Femur (tissue), 1 donor: ENCODE measurements around the gene GSTK1.
"Not testable (repeated sequence)": the region's sequence is repeated elsewhere in the genome, so short reads cannot be mapped to it uniquely, and the experiment has no call there.

ENCODE experiments used
- DNase-seq: peaks from one replicate; pipeline ENCODE4 v3.0.0-alpha.2; 2017

The GSTK1 gene

DNA sequence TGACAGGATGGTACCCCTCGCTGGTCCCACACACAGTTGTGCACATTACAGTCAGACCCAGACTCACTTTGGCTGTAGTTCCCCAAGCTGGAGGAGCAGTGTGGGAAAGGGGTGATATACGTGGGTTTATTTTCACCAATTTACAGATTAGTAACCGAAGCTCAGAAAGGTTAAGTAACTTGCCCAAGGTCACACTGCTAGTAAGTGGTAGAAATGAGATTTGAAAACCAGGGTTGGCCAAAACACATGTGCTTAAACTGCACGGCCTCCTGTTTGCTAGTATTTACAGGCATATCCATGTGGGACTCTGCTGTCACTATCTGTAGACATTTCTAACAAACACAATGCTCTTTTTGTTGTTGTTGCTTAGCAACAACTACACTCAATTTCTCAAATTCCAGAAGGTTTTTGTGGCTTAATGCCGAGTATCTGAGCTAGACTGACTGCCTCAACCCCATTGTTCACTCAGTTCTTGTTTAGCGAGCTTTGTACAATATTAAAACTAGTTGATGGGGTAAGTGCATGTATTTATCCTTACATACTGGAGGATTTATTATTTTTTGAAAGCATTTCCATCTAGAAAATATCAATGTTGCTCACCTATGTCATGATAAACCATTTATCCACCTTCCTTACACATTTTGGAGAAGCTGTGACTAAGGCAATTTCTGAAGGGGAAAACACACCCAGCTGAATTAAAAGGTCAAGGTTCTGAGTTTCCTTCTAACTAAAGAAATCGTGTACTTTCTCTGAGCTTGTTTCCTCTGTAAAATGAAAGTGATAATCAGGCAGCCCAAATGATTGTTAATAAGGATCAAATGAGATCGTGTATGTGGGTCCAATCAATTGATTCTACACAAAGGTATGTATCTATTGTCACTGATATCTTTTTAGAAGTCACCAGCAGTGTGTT is 16.2 kb downstream of the GSTK1 start:
- no peak for DNase-seq

DNA sequence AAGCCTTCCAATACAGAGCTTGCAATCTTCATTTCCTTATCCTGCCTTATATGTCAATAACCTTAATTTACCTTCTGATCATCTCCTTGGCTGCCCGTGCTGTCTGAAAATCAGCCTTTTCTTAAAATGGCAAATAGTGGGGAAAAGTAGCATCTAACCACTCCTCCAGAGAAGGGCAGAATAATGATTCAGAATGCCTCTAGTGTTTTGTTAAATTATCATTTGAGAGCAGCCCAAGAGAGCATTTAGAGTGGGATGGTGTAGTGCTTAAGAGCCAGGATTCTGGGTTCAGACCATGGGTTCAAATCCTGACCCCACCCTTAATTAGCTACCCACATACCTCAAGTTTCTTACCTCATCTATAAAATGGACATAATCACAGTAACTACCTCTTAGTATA is 16.9 kb downstream of the GSTK1 start:
- DNase-seq: no peak

DNA sequence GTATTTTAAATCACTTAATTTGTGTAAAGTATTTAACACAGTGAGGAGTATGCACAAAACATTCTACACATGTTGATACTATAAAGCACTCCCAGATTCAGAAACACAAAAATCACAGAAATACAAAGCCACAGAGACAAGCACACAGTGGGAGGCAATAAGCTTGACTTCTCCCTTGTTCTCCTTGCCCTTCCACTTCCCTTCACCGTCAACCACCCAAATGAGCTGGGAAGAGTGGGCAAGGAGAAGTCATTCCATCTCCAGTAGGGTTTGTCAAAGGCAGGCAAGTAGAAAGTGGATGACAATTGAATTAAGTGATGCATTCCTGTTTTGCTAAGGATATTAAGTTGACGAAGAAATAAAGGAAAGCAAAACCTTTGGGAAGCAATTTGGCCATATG is 17.3 kb downstream of the GSTK1 start:
- DNase-seq: no peak

GRCh38 chr7:143281529-143281928 is 18.3 kb downstream of the GSTK1 start:
- DNase-seq: no peak

- no peak for DNase-seq
These were observed 18.9 kb downstream of the GSTK1 start for GRCh38 chr7:143282124-143282523.

DNA sequence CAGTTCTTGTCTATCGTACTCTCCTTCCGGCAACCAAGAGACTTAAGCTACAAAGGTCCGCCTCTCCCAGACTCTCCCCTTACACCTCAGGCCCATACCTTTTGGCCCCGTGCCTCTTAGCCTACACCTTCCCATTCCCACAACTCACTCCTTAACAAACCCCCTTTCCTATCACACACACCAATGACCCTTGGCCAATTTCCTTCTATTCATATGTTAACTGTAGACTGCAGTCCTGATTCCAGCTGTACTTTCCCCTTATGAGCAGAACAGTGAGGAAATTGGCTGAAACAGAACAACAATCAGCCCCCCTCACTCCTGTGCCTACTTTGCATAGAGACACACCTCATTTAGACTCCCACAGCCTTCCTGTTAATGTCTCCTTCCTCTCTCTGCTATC is 20.1 kb downstream of the GSTK1 start:
- DNase-seq: no peak

- no peak for DNase-seq
These were observed 21.6 kb downstream of the GSTK1 start, which contains the start of gene TMEM139 for GRCh38 chr7:143284591-143285469. Gene TMEM139, plus strand, starts transcription at chr7:143284958. Its CDS starts 1,000 bp downstream, at chr7:143285958.

- no peak for DNase-seq
These were observed 22.2 kb downstream of the GSTK1 start for GRCh38 chr7:143285470-143285778.

GRCh38 chr7:143285806-143286521 is 22.7 kb downstream of the GSTK1 start:
- no peak for DNase-seq

DNA sequence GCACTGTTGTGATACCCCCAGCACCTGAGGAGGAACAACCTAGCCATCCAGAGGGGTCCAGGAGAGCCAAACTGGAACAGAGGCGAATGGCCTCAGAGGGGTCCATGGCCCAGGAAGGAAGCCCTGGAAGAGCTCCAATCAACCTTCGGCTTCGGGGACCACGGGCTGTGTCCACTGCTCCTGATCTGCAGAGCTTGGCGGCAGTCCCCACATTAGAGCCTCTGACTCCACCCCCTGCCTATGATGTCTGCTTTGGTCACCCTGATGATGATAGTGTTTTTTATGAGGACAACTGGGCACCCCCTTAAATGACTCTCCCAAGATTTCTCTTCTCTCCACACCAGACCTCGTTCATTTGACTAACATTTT is 23.3 kb downstream of the GSTK1 start:
- DNase-seq: no peak

DNA sequence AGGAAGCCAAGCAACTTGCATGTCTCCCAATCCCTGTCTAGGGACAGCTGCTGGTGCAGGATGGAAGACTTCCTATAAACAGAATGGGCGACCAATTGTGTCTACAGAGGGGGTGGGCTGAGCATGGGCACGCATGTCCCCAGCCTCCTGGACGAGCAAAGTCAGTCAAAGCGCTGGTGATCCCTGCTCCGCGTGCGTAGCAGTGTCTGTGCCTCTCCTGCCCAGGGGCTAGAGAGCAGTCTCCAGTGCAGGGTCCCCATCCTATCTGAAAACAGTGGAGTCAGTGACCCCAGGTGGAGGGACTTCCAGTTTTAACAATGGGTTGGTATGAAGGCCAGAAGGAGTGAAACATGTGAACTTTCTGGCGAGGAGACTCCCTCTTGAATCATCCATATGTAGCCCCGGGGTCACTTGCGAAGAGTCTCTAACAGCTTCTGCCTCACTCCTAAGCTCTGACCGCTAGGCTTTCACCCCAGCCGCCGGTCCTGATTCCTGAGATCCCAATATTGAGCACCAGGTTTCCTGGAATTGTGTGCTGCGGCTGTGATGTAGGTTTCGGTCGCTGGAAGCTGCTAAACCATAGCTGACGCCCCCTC is 24.2 kb downstream of the GSTK1 start:
- no peak for DNase-seq

DNA sequence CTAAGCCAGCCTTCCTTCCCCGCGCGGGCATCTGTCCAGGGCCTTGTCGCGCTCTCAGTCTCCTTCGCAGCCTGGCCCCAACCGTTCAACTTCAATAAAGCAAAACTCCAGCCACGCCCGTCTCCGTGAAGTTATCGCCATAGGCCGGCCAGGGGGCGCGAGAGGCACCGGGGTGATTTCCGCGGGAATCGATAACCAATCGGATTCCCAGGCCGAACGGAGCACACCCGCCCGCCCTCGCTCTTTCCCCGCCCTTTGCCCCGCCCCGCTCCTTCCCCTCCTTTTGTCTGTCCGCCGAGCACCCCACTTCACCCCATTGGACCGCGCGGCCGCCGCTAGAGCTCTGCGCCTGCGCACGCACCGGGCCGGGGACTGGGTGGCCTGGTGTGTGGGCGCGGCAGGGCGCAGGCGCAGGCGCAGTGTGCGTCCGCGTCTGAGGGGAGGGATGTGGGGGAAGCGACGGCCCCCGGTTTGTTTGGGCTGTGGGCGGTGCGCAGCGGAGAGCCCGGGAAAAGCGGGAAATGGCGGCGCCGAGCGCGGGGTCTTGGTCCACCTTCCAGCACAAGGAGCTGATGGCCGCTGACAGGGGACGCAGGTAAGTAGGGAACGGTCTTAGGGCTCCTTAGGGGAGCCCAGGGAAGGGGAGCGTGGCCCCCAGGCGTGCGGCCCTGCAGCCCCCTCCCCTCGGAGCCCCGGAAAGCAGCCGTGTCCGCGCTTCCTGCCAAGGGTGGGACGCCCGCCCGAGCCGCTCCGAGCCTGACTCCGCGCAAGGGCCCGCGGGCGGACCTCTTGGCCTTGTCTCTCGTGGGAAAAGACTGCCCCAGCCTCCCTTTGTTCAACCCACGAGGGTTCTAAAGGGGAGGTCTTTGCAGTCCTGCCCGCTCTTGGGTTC is 24.9 kb downstream of the GSTK1 start, which contains the start of gene CASP2:
CASP2 (plus strand) TSS at position 417 of the 892 bp plus-strand sequence; CDS start at position 522, 105 bp downstream.
- DNase-seq: peak; percentile 99

GRCh38 chr7:143288836-143289235 is 25.6 kb downstream of the GSTK1 start:
- no peak for DNase-seq

GRCh38 chr7:143289421-143289820 is 26.2 kb downstream of the GSTK1 start:
- DNase-seq: no peak

GRCh38 chr7:143289888-143290287 is 26.6 kb downstream of the GSTK1 start:
- not testable (repeated sequence) for DNase-seq

- no peak for DNase-seq
These were observed 27.1 kb downstream of the GSTK1 start for GRCh38 chr7:143290293-143290692.

DNA sequence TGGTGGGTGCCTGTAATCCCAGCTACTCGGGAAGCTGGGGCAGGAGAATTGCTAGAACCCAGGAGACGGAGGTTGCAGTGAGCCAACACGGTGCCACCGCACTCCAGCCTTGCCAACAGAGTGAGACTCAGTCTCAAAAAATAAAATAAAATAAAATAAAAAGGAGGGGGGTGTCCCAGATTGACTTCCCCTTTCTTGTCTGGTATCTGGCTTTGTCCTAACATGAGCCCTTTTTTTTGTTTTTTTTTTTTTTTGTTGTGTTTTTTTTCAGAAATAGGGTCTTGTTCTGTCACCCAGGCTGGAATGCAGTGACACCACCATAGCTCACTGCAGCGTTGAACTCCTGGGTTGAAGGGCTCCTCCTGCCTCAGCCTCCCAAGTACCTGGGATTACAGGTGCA is 29.6 kb downstream of the GSTK1 start:
- DNase-seq: no peak

GRCh38 chr7:143295870-143296269 is 32.6 kb downstream of the GSTK1 start:
- DNase-seq: no peak

DNA sequence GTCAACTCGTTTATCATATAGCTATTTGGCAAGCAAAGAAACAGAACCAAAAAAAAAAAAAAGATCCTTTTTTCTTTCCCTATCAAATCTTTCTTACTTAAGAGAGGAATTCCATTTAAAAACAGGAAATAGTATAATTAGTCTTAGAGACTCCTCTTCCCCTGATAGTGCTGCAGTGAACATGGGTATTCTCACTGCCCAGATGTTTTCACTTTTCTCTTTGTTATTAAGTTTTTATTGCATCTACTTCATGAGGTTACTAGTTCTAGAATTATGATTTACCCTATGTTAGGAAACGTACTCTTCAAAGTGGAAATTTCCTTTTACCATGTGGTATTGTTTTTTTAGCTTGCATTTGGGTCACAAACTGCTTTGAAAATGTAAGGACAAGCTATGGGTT is 33.4 kb downstream of the GSTK1 start:
- no peak for DNase-seq

GRCh38 chr7:143299346-143299745 is 36.1 kb downstream of the GSTK1 start:
- DNase-seq: no peak

DNA sequence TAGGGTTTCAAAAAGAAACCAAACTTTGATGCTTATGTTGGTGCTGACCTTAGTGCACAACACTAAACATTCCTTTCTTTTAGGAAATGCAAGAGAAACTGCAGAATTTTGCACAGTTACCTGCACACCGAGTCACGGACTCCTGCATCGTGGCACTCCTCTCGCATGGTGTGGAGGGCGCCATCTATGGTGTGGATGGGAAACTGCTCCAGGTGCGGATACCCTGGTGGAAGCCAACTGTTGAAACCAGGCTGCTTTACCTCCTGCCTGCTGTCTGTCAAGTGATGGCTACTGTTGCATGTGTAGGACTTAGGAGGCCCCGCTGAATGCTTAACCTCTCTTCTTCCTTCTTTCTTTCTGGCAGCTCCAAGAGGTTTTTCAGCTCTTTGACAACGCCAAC is 36.6 kb downstream of the GSTK1 start:
- DNase-seq: no peak
